Tongue (tissue), 2 donors: ENCODE data around the gene KDR. TPM values are rescaled to one million over a fixed set of nuclear protein-coding genes. Genes with fewer than 3 reads are reported as not detected.

ENCODE experiments used
- DNase-seq: peaks from one replicate; pipeline ENCODE4 v3.0.0-alpha.2; 2015
- total RNA-seq: library from RNA; depleted of rRNA; stranded (reverse); fragments of >200 nt; gene quantifications from one replicate; pipeline ENCODE4 v1.2.3, GENCODE V29; 2014

The KDR gene
- total RNA-seq, 1 donor from 2014 or later, result 56.2 TPM

DNA sequence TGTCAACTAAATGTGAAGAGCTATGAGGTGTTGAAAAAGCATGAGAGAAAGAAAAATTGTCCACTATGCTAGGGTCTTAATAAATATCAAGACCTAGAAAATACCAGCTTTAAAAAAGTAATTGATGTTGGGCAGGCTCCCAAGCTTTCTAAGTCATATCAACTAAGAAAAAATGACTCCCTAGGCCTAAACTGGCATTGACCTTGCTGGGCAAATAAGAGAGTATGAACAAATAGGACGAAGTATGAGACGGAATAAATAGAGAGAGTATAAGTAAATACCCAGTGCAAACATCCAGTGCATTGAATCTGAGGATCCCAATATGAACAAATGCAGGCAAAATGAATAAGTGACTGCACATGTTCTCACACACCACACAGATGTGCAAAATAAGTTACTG is 3.2 kb downstream of the KDR start:
- DNase-seq, result no peak

DNA sequence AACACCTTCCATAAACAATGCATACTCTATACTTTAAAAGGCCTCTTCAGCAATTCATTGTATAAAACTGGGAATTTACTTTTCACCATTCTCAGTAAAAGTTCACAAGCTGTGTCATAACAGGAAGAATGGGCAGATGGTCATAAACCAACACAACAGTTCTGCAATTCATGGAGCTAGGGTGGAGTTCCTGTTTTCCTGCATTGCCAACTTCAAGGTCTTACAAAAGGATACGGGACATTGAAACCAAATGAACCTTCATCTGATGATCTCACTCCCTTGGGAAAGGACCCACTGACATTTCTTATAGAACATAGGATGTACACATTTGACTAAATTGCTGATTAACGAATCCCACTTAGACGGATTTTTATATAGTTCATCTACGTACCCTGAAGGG is 4.1 kb downstream of the KDR start:
- no peak for DNase-seq

DNA sequence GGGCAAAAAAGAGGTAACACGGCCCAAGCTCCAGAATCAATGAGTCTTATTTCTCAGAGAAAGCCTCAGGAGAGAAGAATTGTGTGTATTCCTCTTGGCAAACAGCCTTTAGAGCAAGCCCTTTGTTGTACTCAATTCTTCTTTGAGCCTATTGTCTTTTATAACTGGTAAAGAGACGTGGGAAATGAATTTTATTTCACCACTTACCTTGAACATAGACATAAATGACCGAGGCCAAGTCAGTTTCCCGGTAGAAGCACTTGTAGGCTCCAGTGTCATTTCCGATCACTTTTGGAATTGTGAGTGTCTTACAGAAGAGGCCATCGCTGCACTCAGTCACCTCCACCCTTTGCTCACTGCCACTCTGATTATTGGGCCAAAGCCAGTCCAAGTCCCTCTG is 7.0 kb downstream of the KDR start:
- DNase-seq, result no peak

DNA sequence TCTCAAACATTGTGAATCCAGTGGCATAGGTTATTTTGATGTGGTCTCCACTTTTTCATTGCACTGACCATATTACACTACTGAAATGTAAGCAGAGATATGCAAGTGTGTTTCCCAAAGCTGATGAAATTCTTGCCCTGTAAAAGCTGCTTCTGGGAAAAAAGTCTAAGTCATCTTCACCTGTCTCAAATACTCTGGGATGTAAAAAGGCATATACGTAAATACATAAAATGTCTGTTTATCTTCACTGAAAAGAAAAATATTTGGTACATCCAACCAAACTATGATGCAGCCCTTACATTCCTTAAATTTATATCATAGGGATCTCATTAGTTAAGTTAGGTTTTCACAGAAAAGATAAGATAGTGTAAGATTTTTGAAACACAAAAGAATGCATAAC is 7.9 kb downstream of the KDR start:
- DNase-seq, result no peak

DNA sequence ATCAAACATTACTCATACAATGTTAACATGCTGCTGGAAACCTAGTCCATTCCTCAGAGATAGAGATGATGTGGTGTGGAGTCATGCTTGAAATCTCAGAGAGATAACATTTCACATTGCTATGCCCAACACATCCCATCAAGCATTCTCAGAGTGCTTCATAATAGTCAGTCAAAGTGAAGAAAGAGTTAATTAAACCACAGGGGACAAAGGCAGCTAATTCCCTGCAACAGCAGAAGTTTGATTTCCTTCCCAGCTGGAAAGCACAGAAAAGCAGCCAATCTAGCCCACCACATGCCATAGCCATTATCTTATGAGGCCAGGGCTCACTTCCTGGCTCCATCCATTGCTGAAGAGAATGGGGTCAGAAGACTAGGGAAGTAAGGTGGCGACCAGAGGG is 8.9 kb downstream of the KDR start:
- DNase-seq, result no peak

DNA sequence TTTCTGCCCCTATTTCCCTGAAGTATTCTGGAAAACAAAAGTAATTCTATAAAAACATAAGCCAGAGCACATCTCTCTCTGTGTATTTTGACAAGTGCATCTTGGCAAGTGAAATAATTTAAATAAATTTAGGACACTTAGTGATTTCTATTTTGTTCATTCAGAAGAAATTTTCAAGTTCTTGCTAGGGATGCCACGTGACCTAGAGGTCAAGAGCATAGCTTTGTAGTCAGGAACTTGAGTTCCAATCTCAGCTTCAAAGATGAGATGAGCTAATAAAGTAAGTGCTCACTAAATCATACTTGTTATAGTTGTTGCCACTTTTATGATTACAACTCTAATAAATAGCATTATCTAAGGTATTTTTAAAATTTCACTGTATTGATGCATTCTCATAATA is 13.8 kb downstream of the KDR start:
- DNase-seq, result no peak

DNA sequence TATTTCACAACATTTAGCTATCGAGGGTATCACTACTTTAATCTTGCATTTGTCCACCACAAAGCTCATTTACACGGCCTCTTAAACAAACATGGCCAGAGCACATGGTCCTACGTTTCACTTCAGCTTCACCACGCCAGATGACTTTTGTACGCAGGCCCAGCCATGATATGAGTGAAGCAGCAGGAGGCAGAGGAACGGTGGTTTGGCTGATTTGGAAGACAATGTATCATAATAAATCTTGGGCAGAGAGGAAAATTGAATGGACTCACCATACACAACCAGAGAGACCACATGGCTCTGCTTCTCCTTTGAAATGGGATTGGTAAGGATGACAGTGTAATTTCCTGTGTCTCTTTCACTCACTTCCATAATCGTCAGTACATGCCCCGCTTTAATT is 15.3 kb downstream of the KDR start:
- DNase-seq, result no peak

DNA sequence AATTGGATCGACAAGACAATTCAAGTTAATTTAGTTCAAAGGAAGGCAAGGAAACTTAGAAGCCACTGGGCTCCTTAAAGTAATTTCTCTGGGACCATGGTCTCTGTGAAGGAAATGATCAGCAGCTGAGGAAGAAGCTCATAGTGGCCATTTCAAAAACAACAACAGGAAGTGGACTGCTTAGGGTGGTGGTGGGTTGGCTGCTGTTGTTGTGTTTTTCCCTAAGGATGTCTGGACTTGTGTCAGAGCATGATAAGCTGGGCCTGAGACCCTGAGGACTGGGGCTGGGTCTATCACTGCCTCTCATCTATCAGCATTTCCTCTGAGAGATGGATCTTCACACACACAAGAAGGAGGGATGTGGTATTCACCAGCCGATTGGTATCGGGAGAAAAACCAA is 18.3 kb downstream of the KDR start:
- no peak for DNase-seq

DNA sequence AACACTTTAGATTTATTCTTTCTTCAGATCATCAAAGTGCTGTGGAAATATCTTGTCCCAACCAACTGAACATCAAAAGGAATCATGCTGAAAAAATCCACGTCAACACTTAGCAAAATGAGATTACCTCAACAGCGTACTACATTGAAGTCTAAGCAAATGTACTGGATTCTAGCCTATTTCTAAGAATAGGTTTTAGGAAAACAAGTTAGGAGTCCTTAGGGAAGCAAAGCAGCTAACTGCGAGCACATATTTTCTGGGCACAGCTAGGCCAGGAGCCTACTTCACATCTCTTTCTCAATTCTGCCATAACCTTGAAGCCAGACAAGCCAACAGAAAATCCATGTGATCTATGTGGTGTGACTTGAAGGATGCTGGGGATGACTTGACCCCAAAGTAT is 22.2 kb downstream of the KDR start:
- no peak for DNase-seq

DNA sequence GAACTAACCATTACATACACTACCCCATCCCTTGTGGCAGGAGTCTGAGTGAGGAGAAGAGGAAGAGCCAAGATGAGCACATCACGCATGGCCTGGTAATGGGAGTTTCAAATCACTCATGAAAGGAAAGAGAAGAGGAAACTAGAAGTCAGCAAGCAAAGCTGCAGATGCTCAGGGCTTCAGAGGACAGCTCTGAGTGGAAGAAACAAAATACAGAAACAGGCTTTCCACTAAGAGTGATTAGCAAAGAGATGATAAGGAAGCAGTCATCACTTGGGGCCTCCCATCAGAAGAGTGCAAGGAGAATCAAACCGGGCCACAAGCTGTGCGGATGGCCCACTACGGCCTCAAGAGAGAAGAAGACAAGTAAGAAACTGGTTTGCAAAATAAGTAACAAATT is 25.6 kb downstream of the KDR start:
- no peak for DNase-seq

DNA sequence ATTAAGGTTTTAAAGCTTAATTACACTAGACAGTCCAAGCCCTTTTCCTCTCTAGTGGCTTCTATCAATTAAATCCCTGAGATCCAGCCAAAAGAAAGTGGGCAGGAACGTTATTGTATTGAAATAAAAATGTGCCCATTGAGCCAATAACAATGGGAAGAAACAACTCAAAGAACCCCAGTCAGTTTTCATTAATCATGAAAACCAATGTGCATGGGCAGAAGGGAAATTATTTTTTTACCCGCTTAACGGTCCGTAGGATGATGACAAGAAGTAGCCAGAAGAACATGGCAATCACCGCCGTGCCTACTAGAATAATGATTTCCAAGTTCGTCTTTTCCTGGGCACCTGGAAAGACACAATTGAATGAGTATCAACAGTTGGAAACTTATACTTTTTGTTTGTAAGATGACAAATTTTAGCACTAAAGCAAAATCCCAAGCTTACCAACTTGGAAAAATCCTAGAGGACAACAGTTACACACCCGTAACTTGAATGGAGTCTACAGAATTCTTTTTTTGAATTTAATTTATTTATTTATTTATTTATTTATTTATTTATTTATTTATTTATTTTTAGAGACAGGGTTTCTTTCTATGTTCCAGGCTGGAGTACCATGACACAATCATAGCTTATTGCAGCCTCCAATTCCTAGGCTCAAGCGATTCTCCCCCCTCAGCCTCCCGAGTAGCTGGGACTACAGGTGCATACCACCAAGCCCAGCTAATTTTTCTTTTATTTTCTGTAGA is 26.8 kb downstream of the KDR start:
- DNase-seq, result no peak

DNA sequence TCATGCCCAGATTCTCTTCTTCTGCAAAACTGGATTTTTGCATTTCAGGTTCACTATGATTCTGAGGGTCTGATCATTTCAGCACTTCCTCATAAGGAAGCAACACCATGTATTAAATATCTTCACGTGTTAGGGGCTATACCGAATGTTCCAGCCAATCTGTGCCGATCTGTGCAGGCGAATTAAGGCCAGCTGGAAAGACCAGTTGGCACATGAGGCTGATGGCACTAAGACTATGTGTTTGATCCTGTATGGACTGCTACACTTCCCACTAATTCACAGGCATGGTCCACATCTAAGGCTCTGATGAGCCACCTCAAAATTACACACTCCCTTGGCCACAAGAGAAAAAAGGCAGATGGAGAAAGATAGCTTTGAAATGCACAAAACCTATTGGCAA is 28.8 kb downstream of the KDR start:
- DNase-seq, result no peak

DNA sequence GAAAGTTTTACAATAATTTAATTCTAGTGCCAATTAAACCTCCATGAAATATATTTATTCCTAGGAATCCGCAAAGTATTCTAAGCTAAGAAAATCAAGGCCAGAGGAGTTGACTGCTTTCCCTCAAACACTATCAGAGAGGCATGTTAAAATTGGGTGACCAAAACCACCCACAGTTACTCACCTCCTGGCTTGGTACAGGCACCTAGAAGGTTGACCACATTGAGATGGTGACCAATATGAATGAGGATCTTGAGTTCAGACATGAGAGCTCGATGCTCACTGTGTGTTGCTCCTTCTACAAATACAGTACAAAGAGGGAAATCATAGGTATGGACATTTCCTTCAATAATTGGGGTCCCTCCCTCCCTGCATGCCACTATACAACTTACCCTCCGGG is 29.4 kb downstream of the KDR start:
- no peak for DNase-seq

DNA sequence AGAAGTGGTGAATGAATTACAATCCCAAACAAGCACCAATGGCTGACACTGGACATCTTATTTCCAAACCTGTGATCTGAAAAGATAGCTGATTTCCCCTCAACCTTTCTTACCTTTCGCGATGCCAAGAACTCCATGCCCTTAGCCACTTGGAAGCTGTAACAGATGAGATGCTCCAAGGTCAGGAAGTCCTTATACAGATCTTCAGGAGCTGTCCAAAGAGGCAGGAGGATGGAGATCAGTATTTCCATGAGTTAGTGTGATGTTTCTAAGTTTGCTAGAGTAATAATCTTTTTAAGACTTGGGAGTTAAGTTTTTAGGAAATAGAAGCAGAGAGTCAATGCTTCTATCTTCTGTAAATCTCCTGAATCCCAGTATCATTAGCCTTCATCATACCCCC is 32.9 kb downstream of the KDR start:
- DNase-seq, result no peak

DNA sequence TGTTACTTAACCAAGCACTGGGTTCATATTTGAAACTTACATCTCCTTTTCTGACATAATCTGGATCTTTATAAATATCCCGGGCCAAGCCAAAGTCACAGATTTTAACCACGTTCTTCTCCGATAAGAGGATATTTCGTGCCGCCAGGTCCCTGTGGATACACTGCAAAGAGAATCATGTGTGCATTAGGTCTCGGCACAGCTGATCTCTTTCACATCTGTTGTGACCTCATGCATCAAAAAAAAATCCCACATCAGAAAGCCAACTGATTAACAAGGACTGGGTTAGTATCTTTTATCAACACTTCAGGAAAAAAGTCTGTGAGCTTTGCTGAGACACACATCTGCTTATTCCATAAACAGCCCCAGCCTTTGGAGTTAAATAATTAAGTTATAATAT is 35.5 kb downstream of the KDR start:
- no peak for DNase-seq

DNA sequence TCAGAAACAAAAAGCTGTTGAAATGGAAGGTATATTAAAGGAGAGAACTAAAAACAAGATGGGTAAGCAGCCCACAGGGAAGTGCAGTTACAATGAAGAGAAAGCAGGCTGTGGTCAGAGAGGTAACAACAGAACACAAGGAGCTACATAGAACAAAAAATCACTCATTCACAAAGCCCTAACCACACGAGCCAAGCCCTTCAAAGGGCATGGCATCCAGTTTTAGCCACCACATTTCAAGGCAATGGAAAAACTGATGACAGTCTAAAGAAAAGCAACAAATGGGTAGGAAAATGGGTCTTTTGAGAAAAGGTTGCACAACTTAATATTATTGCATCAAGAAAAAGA is 37.5 kb downstream of the KDR start:
- DNase-seq, result no peak

DNA sequence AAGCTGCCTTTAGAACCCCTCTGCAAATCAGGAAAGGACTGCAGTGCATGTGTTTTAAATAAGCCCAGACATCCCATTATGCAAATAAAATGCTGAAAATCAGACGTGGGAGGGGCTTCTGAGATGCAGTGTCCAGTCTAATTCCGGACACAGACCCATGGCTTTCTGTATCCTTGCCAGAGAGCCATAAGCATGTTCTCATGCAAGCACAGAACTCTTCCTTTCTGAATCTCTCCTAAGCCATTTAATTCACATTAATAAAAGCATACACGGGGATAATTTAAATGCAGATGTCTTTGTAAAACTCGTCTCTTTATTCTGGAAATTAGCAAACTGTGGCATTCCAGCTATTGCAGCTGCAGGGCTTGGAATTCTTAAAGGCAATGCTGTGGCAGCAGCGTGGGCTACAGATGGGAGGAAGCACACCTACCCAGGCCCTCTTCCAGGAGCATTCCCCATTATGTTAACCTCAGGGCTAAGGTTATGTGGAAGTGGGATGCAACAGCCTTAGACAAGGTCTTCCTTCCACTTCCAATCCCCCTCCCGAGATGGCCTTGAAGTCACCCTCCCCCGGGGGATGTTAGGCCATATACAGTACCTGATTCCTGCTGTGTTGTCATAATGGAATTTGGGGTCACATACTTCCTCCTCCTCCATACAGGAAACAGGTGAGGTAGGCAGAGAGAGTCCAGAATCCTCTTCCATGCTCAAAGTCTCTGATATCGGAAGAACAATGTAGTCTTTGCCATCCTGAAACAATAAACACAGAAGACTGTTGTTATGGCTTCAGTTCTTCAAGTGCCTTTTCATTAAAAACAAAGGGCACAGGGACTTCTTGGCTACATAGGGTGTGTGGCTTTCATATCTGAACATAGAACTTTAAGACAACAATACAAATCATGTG is 38.1 kb downstream of the KDR start:
- DNase-seq, result peak; percentile 52

DNA sequence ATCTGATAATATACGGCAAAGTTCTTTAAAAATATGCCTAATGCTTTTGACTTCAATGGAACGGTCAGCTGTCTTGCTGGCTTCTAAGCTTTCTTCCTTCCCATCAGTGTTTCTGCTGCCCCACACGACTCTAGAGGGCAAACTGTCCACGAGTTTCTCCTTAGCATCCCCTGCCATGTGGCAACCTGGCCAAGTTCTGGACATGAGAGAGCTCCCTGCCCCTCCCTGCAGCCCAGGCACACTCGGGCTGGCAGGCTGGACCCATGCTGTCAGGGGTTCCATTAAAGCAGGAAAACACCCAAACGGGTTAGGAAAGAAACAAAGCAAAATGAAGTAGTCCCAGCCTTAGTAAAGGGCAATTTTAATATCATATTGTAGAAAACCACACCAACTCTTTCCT is 38.8 kb downstream of the KDR start:
- no peak for DNase-seq

DNA sequence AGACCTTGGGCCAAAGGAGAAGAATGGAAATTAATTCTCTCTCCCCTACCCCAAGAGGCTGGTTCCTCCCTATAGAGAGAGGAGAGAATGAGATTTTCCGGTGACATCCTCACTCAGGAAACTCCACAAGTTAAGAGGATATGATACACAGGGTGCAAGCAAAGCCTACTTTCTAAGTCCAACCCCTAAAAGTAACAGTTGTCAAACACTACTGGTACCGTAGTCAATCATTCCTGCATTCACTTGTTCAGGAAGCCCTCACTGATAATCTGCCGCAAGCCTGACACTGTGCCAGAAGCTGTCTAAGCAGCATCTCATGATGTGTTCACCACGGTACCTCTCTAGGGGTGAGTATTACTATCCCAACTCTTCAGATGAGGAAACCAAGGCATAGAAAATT is 41.7 kb downstream of the KDR start:
- no peak for DNase-seq

DNA sequence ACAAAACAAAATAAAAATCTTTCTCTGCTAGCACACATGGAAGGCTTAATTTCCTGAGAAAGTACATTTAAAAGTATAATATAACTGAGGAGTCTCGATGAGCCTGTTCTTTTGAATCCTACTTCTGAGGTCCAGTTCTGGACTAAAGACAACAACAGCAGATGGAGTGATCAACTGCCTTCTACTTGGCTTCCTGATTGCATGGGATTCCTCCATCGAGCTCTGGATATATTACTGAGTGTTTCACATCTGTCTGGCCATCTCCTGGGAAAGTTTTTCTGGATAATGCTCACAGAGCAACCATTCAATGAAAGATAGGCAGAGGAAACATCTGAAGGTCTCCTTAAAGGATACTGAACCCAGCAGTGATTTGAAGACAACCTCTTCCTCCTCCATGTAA is 42.6 kb downstream of the KDR start:
- DNase-seq, result peak; percentile 4

DNA sequence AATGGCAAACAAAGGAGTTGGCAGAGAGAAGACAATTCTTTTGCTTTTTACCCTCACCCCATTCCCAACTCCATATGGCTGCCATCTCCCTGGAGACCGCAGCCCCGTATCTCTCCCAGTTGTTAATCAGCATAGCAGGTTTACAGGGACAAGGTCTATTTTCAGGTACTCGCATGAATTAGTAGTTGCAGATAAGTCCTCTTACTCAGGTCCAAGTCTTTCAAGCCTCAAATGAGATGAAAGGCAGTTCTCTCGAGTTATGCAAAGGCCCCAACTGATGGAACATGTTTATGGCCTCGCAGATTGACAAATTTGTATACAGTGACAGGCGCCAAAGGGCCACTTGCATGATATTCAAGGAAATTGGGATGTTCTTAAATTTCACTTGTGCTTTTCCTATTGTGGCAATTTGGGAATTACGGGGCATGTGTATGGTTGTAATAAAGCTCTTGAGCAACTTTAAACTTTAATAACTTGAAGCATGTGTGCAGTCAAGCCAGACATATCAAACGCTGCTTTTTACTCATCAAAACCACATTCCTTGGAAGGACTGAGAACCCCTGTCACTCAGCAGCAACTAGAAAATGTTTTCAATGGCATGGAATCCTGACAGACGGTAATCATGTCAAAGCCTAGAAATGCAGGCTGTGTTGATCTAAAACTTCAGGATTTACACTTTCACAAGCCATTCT is 45.1 kb downstream of the KDR start:
- DNase-seq, result peak; percentile 20

DNA sequence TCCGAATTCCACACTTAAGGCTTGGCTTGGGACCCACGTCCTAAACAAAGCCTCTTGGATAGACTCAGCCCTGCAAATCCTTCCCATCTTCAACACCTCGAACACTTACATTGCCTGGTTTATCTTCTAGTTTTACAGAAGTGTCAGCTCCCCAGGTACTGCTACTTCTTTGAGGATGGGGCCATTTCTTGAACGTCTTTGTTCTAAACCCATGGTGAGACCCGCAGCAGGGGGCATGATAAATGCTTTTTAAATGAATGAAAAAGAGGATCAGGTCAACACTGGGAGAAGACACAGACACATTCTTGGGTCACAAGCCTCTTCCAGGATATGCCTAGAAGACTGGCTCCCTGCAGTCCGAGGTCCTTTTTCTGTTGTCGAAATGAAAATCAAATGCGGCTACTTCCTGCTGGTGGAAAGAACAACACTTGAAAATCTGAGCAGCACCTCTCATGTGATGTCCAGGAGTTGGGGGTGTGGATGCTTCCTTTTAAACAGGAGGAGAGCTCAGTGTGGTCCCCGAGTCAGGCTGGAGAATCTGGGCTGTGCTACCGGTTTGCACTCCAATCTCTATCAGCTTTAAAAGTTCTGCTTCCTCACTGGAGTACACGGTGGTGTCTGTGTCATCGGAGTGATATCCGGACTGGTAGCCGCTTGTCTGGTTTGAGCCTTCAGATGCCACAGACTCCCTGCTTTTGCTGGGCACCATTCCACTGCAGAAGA is 45.8 kb downstream of the KDR start:
- DNase-seq, result no peak

DNA sequence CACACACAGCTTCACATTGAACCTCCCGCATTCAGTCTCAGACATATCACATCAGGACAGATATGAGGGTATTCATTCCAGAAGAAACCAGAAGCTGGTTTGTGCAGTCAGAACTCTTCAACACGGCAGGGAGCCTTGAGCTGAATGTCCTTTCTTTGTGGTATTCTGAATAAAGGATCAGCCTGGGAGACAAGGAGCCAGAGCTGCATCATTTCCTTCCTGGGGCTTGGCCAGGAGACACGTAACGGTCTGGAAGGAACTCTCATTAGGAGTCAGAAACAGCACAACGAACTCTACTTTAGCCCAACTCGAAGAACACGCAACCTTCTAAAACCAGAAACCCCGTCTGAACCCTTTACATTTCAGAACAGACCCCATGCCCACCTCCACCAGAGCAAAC is 46.4 kb downstream of the KDR start:
- DNase-seq, result peak; percentile 49
